NCI-H526 treated with DMSO at 0.1 percent for 48 hours (cell line): ENCODE data around the gene TLNRD1.

ENCODE experiments used
- DNase-seq: peaks from one replicate; lab custom pipeline; 2025; lab: John Stamatoyannopoulos, UW

Gene TLNRD1

GRCh38 chr15:80978685-80979329 is 21.9 kb upstream of the TLNRD1 start:
- no peak for DNase-seq

- DNase-seq: no peak
Observed at GRCh38 chr15:80979538-80980200, 21.1 kb upstream of the TLNRD1 start.

GRCh38 chr15:80982205-80982604 is 18.5 kb upstream of the TLNRD1 start:
- no peak for DNase-seq

GRCh38 chr15:80982839-80983238 is 17.9 kb upstream of the TLNRD1 start:
- no peak for DNase-seq

GRCh38 chr15:80984856-80985255 is 15.9 kb upstream of the TLNRD1 start:
- DNase-seq: peak; percentile 41

GRCh38 chr15:80985981-80986380 is 14.7 kb upstream of the TLNRD1 start:
- no peak for DNase-seq

GRCh38 chr15:80986487-80986886 is 14.2 kb upstream of the TLNRD1 start:
- no peak for DNase-seq

GRCh38 chr15:80988148-80988796 is 12.5 kb upstream of the TLNRD1 start:
- no peak for DNase-seq

GRCh38 chr15:80989081-80989517 is 11.6 kb upstream of the TLNRD1 start:
- DNase-seq: no peak

- peak; percentile 94 for DNase-seq
Observed at GRCh38 chr15:80989518-80990478, 10.9 kb upstream of the TLNRD1 start, which contains the start of gene MESD. Gene MESD (minus strand): TSS chr15:80989819. CDS start chr15:80989791, 28 bp downstream.

- DNase-seq: no peak
Observed at GRCh38 chr15:80990955-80991354, 9.8 kb upstream of the TLNRD1 start.

- DNase-seq: no peak
Observed at GRCh38 chr15:80991421-80991820, 9.3 kb upstream of the TLNRD1 start.

GRCh38 chr15:80992006-80992405 is 8.7 kb upstream of the TLNRD1 start:
- no peak for DNase-seq

- no peak for DNase-seq
Observed at GRCh38 chr15:80992441-80992840, 8.3 kb upstream of the TLNRD1 start.

- DNase-seq: no peak
Observed at GRCh38 chr15:80996247-80996646, 4.5 kb upstream of the TLNRD1 start.

GRCh38 chr15:80997692-80998091 is 3.0 kb upstream of the TLNRD1 start:
- DNase-seq: no peak

GRCh38 chr15:80998251-80998650 is 2.5 kb upstream of the TLNRD1 start:
- no peak for DNase-seq

GRCh38 chr15:80999623-81000036 is 1.1 kb upstream of the TLNRD1 start:
- DNase-seq: no peak

GRCh38 chr15:81000144-81000623 is 539 bp upstream of the TLNRD1 start:
- no peak for DNase-seq

GRCh38 chr15:81001152-81002008 is 657 bp downstream of the TLNRD1 start:
- no peak for DNase-seq

GRCh38 chr15:81002009-81002330 is 1.2 kb downstream of the TLNRD1 start:
- no peak for DNase-seq
